OCI-LY1 (cell line): ENCODE measurements around the gene EIF5A.
"Not testable (repeated sequence)": the region's sequence is repeated elsewhere in the genome, so short reads cannot be mapped to it uniquely, and the experiment has no call there.

Experiments used
- EZH2 ChIP-seq: fragments of 200-600 bp; sonication (generic), shearing (Covaris generic); IDR thresholded peaks from 2 replicates; pipeline ENCODE4 v1.8.0; 2017; ENCODE audit warnings: borderline replicate concordance, mixed run types, mild to moderate bottlenecking, antibody characterized with exemption, low read length, moderate library complexity, mixed read lengths
- TF ChIP-seq, protein P1 (sequence below): fragments of 200-600 bp; sonication (generic), shearing (Covaris generic); IDR thresholded peaks from 2 replicates; pipeline ENCODE4 v1.5.1; 2017; ENCODE audit warnings: mild to moderate bottlenecking, antibody characterized with exemption, low read length, moderate library complexity, mixed read lengths

DNA sequence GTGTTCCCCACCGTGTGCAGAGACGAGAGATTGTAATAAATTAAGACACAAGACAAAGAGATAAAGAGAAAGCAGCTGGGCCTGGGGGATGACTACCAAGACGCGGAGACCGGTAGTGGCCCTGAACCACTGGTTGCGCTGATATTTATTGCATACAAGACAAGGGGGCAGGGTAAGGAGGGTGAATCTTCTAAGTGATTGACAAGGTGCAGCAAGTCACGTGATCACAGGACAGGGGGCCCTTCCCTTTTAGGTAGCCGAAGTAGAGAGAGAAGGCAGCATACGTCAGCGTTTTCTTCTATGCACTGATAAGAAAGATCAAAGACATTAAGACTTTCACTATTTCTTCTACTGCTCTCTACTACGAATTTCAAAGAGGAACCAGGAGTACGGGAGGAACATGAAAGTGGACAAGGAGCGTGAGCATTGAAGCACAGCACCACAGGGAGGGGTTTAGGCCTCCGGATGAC lies 25.2 kb downstream of the EIF5A start:
- TF ChIP-seq, protein P1, sequence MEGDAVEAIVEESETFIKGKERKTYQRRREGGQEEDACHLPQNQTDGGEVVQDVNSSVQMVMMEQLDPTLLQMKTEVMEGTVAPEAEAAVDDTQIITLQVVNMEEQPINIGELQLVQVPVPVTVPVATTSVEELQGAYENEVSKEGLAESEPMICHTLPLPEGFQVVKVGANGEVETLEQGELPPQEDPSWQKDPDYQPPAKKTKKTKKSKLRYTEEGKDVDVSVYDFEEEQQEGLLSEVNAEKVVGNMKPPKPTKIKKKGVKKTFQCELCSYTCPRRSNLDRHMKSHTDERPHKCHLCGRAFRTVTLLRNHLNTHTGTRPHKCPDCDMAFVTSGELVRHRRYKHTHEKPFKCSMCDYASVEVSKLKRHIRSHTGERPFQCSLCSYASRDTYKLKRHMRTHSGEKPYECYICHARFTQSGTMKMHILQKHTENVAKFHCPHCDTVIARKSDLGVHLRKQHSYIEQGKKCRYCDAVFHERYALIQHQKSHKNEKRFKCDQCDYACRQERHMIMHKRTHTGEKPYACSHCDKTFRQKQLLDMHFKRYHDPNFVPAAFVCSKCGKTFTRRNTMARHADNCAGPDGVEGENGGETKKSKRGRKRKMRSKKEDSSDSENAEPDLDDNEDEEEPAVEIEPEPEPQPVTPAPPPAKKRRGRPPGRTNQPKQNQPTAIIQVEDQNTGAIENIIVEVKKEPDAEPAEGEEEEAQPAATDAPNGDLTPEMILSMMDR, result not testable (repeated sequence)
- not testable (repeated sequence) for TF ChIP-seq EZH2
